HepG2 (cell line): ENCODE data around the gene ETS2. TPM values are rescaled to one million over a fixed set of nuclear protein-coding genes. Genes with fewer than 3 reads are reported as not detected.

Source experiments
- BHLHE40 ChIP-seq: IDR thresholded peaks from 2 replicates; pipeline ENCODE4 v1.6.1; 2011; ENCODE audit warnings: low read length, improper control_type of control experiment
- EEA1 ChIP-seq: sonication (generic); formaldehyde crosslinking; IDR thresholded peaks from 2 replicates; pipeline ENCODE4 v1.5.1; 2020; ENCODE audit warnings: mild to moderate bottlenecking, missing genetic modification reagents, borderline replicate concordance
- ELF3 ChIP-seq: IDR thresholded peaks from 2 replicates; pipeline ENCODE4 v1.6.1; 2016; ENCODE audit warnings: missing genetic modification reagents, missing compliant biosample characterization
- ERF ChIP-seq: IDR thresholded peaks from 2 replicates; pipeline ENCODE4 v1.6.1; 2018; ENCODE audit warnings: missing biosample characterization, missing genetic modification reagents
- GLMP ChIP-seq: sonication (generic); formaldehyde crosslinking; IDR thresholded peaks from 2 replicates; pipeline ENCODE4 v1.9.0; 2021; ENCODE audit warnings: missing genetic modification reagents, mild to moderate bottlenecking, borderline replicate concordance
- HOXA9 ChIP-seq: sonication (generic); formaldehyde crosslinking; IDR thresholded peaks from 2 replicates; pipeline ENCODE4 v1.8.1; 2022; ENCODE audit warnings: missing genetic modification reagents, mild to moderate bottlenecking, moderate library complexity, borderline replicate concordance
- KLF11 ChIP-seq: IDR thresholded peaks from 2 replicates; pipeline ENCODE4 v1.6.1; 2016; ENCODE audit warnings: missing compliant biosample characterization
- NKX3-1 ChIP-seq: sonication (generic); formaldehyde crosslinking; IDR thresholded peaks from 2 replicates; pipeline ENCODE4 v1.5.0; 2020; ENCODE audit warnings: missing genetic modification reagents
- PRDM4 ChIP-seq: sonication (generic); formaldehyde crosslinking; IDR thresholded peaks from 2 replicates; pipeline ENCODE4 v1.9.0; 2021; ENCODE audit warnings: missing genetic modification reagents, borderline replicate concordance
- RBM39 ChIP-seq: fragments of 200-400 bp; formaldehyde crosslinking; IDR thresholded peaks from one replicate; pipeline ENCODE4 v1.6.1; 2018; ENCODE audit warnings: antibody characterized with exemption, mild to moderate bottlenecking, low read depth, low read length; ENCODE audit not compliant: poor library complexity, severe bottlenecking
- REPIN1 ChIP-seq: sonication (generic); formaldehyde crosslinking; IDR thresholded peaks from 2 replicates; pipeline ENCODE4 v1.8.0; 2022; ENCODE audit warnings: missing genetic modification reagents, low read depth, mild to moderate bottlenecking, borderline replicate concordance
- SETDB1 ChIP-seq: sonication (generic); formaldehyde crosslinking; IDR thresholded peaks from 2 replicates; pipeline ENCODE4 v1.5.1; 2020; ENCODE audit warnings: missing genetic modification reagents, mild to moderate bottlenecking, borderline replicate concordance
- ZBTB43 ChIP-seq: sonication (generic); formaldehyde crosslinking; conservative IDR thresholded peaks from 2 replicates; pipeline ENCODE4 v1.4.0; 2020; ENCODE audit warnings: missing genetic modification reagents
- ZNF350 ChIP-seq: sonication (generic); formaldehyde crosslinking; IDR thresholded peaks from 2 replicates; pipeline ENCODE4 v1.4.0; 2020; ENCODE audit warnings: mild to moderate bottlenecking, low read depth, missing genetic modification reagents, borderline replicate concordance
- ZNF512B ChIP-seq: sonication (generic); formaldehyde crosslinking; IDR thresholded peaks from 2 replicates; pipeline ENCODE4 v1.5.1; 2020; ENCODE audit warnings: missing genetic modification reagents, mild to moderate bottlenecking, borderline replicate concordance
- ZNF597 ChIP-seq: sonication (generic); formaldehyde crosslinking; IDR thresholded peaks from 2 replicates; pipeline ENCODE4 v1.5.0; 2020; ENCODE audit warnings: missing genetic modification reagents
- ZNF629 ChIP-seq: sonication (generic); formaldehyde crosslinking; conservative IDR thresholded peaks from 2 replicates; pipeline ENCODE4 v1.5.0; 2020; ENCODE audit warnings: missing genetic modification reagents
- ZNF644 ChIP-seq: IDR thresholded peaks from 2 replicates; pipeline ENCODE4 v1.6.1; 2016; ENCODE audit warnings: low read depth
- ZNF878 ChIP-seq: sonication (generic); formaldehyde crosslinking; IDR thresholded peaks from 2 replicates; pipeline ENCODE4 v1.8.1; 2023; ENCODE audit warnings: mild to moderate bottlenecking, missing genetic modification reagents, moderate library complexity
- polyA plus RNA-seq, 8 experiments: library from polyadenylated mRNA; depleted of rRNA in 3 of 8; stranded (reverse) in 7 of 8; unstranded in 1 of 8; fragments of >200 nt; fragmentation: Illumina TruSeq in 4 of 8; extraction: Trizol in 4 of 8; gene quantifications; 2 replicates each; pipeline versions ENCODE4 v1.2.1 to v1.2.3, GENCODE V29; 2011 to 2016; ENCODE audit warnings: low read depth in 4 of 8, missing spikeins in 1 of 8, mixed read lengths in 1 of 8; ENCODE audit not compliant: insufficient read depth in 1 of 8
- total RNA-seq, 5 experiments: library from RNA; depleted of rRNA; stranded (reverse); fragments of >200 nt; fragmentation: Illumina TruSeq; extraction: Trizol; gene quantifications; 2 replicates each; pipeline ENCODE4 v1.2.3, GENCODE V29; 2016; ENCODE audit warnings: low read depth in 1 of 5

ETS2 gene
- total and polyA plus RNA-seq, 2 of the 13 experiments (the other 11 are each of a cell fraction or from before 2014, with no cell fraction given) = 24.6 to 64.4 TPM

- no peak; the same call in 1 of the 2 replicates for TF ChIP-seq ZNF629 (CRISPR knock-in tag)
- TF ChIP-seq NKX3-1 (CRISPR knock-in tag) = peak; percentile 44; the same call in 1 of the 2 replicates
- no peak for TF ChIP-seq ZNF512B (CRISPR knock-in tag)
- TF ChIP-seq ZBTB43 (CRISPR knock-in tag) = peak; percentile 87
- TF ChIP-seq ZNF350 (CRISPR knock-in tag) = peak; percentile 63; the same call in 1 of the 2 replicates
- no peak for TF ChIP-seq ZNF597 (CRISPR knock-in tag)
- peak; percentile 65; the same call in 1 of the 2 replicates for TF ChIP-seq ZNF878
- TF ChIP-seq HOXA9 (CRISPR knock-in tag) = no peak
- TF ChIP-seq GLMP = no peak
- TF ChIP-seq RBM39 = peak; percentile 25
- no peak for TF ChIP-seq PRDM4 (CRISPR knock-in tag)
- peak; percentile 65 for TF ChIP-seq ERF (CRISPR knock-in tag)
- no peak for TF ChIP-seq KLF11 (CRISPR knock-in tag)
- peak; percentile 58; the same call in 1 of the 2 replicates for TF ChIP-seq BHLHE40
- peak; percentile 55; the same call in 1 of the 2 replicates for TF ChIP-seq REPIN1 (CRISPR knock-in tag)
- 0 out of 2 replicates have a peak, but pooled peaks have one; percentile 34 for TF ChIP-seq EEA1
- TF ChIP-seq ZNF644 (CRISPR knock-in tag) = peak; percentile 98
- 0 out of 2 replicates have a peak, but pooled peaks have one; percentile 39 for TF ChIP-seq ELF3 (CRISPR knock-in tag)
- no peak for TF ChIP-seq SETDB1 (CRISPR knock-in tag)
Observed at GRCh38 chr21:38787461-38788274, 18.1 kb upstream of the ETS2 start (continued).
